Tibial nerve (tissue), 4 donors: ENCODE data around the gene ADAMTS12. TPM values are rescaled to one million over a fixed set of nuclear protein-coding genes. Genes with fewer than 3 reads are reported as not detected.

ENCODE experiments used
- DNase-seq, 2 donors: peaks; one replicate each; pipeline ENCODE4 v3.0.0-alpha.2; 2019; ENCODE audit warnings: low spot score in 2 of 2
- H3K27ac ChIP-seq, 4 donors: fragments of 200-600 bp; sonication (generic) in 3 of 4; one replicate each; pipeline ENCODE4 v1.5.1; 2017 to 2019; ENCODE audit warnings: mild to moderate bottlenecking in 1 of 4
- H3K27me3 ChIP-seq, 2 donors: fragments of 200-600 bp; sonication (generic) in 1 of 2; one replicate each; pipeline versions ENCODE4 v1.5.1 to v1.6.0; 2017 to 2019
- H3K36me3 ChIP-seq, 3 donors: fragments of 200-600 bp; sonication (generic); one replicate each; pipeline ENCODE4 v1.5.1; 2018 to 2019
- H3K4me1 ChIP-seq, 4 donors: fragments of 200-600 bp; sonication (generic) in 3 of 4; one replicate each; pipeline ENCODE4 v1.5.1; 2017 to 2019
- H3K4me3 ChIP-seq, 4 donors: fragments of 200-600 bp; sonication (generic) in 3 of 4; one replicate each; pipeline ENCODE4 v1.5.1; 2017 to 2019; ENCODE audit warnings: mild to moderate bottlenecking in 1 of 4, moderate library complexity in 1 of 4
- H3K9me3 ChIP-seq, 4 donors: fragments of 200-600 bp; sonication (generic) in 3 of 4; one replicate each; pipeline ENCODE4 v1.5.1; 2017 to 2019
- CTCF ChIP-seq, 5 experiments: fragments of 200-600 bp in 3 of 5; fragments of 450-650 bp in 2 of 5; sonication (generic) in 3 of 5; IDR thresholded peaks; one replicate each; pipeline ENCODE4 v1.5.1; 2016 to 2019; ENCODE audit warnings: antibody characterized with exemption in 5 of 5, mild to moderate bottlenecking in 3 of 5, moderate library complexity in 2 of 5
- EP300 ChIP-seq, 2 donors: sonication (generic); formaldehyde crosslinking; IDR thresholded peaks; one replicate each; pipeline ENCODE4 v1.6.1; 2017; ENCODE audit warnings: antibody characterized with exemption in 2 of 2, mild to moderate bottlenecking in 1 of 2
- POLR2A ChIP-seq, 2 donors: fragments of 450-650 bp; IDR thresholded peaks; one replicate each; pipeline ENCODE4 v1.6.1; 2017; ENCODE audit warnings: antibody characterized with exemption in 2 of 2, mild to moderate bottlenecking in 2 of 2, moderate library complexity in 2 of 2
- WGBS, 2 donors: methylation state at CpG; one replicate each; pipeline ENCODE4 v1.1.5; 2018; 5-methylcytosine and 5-hydroxymethylcytosine counted together
- total RNA-seq, 4 donors: library from RNA; depleted of rRNA; stranded (reverse); fragments of >200 nt; gene quantifications; one replicate each; pipeline ENCODE4 v1.1.0, GENCODE V29; 2016

Gene ADAMTS12
- total RNA-seq, 4 donors from 2014 or later, result 7.1 to 10.4 (median 9.7) TPM

DNA sequence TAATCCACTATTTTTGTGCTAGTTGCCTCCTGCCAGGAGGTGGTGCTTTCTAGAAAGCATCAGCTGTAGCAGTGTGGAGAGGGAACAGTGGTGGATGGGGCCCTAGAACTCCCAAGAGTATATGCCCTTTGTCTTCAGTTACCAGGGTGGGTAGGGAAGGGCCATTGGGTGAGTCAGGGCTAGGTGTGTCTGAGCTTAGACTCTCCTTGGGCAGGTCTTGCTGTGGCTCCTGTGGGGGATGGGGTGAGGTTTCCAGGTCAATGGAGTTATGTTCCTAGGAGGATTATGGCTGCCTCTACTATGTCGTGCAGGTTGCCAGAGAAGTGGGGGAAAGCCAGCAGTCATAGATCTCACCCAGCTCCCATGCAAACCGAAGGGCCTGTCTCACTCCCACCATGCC is 11.3 kb upstream of the ADAMTS12 start:
- TF ChIP-seq POLR2A (IDR thresholded peaks at IDR 0.05) (no peak), CTCF (IDR thresholded peaks at IDR 0.05) (no peak), EP300 (IDR thresholded peaks at IDR 0.05) (no peak)
- H3K9me3 ChIP-seq, result peaks cover 0 to 42% (median 4%) of the 10 kb centered on the region in 4 donors
- no peaks in the 10 kb centered on the region for H3K36me3 ChIP-seq
- H3K4me1 ChIP-seq, result no peaks in the 10 kb centered on the region
- H3K27ac ChIP-seq, result no peak overlapping the region
- no peak overlapping the region for H3K4me3 ChIP-seq
- WGBS, 2 donors, result 79 to 83% methylated on average over 2 of the region's 2 CpGs
- DNase-seq, result no peak
- H3K27me3 ChIP-seq, result no peaks in the 10 kb centered on the region

GRCh38 chr5:33901156-33901555 is 9.4 kb upstream of the ADAMTS12 start:
- Histone ChIP-seq H3K9me3 (peaks cover 0 to 26% (median 3%) of the 10 kb centered on the region in 4 donors), H3K36me3 (no peaks in the 10 kb centered on the region), H3K4me3 (no peak overlapping the region), H3K27me3 (no peaks in the 10 kb centered on the region), H3K27ac (no peak overlapping the region), H3K4me1 (no peaks in the 10 kb centered on the region)
- WGBS, 2 donors, result 41 to 49% methylated on average over 1 of the region's 1 CpG
- no peak for DNase-seq
- TF ChIP-seq POLR2A (IDR thresholded peaks at IDR 0.05), result no peak
- TF ChIP-seq EP300 (IDR thresholded peaks at IDR 0.05), result no peak

- H3K4me3 ChIP-seq, result no peak overlapping the region
- no peak overlapping the region for H3K27ac ChIP-seq
- no peaks in the 10 kb centered on the region for H3K9me3 ChIP-seq
- H3K27me3 ChIP-seq, result no peaks in the 10 kb centered on the region
- TF ChIP-seq EP300 (IDR thresholded peaks at IDR 0.05) (no peak), POLR2A (IDR thresholded peaks at IDR 0.05) (no peak), CTCF (IDR thresholded peaks at IDR 0.05) (no peak)
- DNase-seq, result no peak
- WGBS, 2 donors, result 90 to 92% methylated on average over 1 of the region's 1 CpG
- no peaks in the 10 kb centered on the region for H3K36me3 ChIP-seq
- peaks cover 0 to 34% (median 13%) of the 10 kb centered on the region in 4 donors for H3K4me1 ChIP-seq
These were observed 2.8 kb upstream of the ADAMTS12 start for GRCh38 chr5:33894566-33894965.

DNA sequence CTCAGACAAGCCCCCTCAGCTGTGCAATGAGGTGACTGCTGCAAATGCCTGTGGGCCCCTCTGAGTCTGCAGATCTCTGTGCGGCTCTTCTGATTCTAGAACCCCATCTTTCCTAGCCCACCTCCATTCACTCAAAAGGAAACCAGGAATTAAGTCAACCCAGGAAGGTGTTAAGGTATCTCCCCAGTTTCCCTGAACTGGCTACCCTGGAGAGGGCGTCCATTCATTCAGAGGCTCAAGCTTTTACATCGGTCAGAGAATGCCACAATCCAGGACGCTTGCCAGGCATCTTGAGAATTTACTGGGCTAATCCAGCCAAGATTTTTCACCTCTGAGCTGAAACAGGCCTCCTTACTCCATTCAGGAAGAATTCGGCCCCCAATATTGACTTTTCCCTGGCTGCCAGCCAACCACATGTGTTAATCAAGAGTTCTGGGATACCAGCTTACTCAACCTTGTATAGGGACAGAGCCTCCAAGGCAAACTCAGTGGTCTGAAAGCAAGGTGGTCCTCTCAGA is 889 bp upstream of the ADAMTS12 start:
- TF ChIP-seq POLR2A (IDR thresholded peaks at IDR 0.05) (no peak), CTCF (IDR thresholded peaks at IDR 0.05) (no peak), EP300 (IDR thresholded peaks at IDR 0.05) (no peak)
- Histone ChIP-seq H3K9me3 (no peaks in the 10 kb centered on the region), H3K4me3 (peak overlapping the region in 3 of 4 donors; percentile 27 to 60 (median 35)), H3K4me1 (peaks cover 0 to 34% (median 14%) of the 10 kb centered on the region in 4 donors), H3K27ac (peak overlapping the region in 3 of 4 donors; percentile 23 to 60 (median 37)), H3K27me3 (no peaks in the 10 kb centered on the region), H3K36me3 (no peaks in the 10 kb centered on the region)
- DNase-seq, result peak in 1 of 2 donors; percentile 41
- WGBS, 2 donors, result 20 to 26% methylated on average over 5 of the region's 5 CpGs

- H3K4me3 ChIP-seq, result peak overlapping the region; percentile 27 to 60 (median 40)
- H3K36me3 ChIP-seq, result no peaks in the 10 kb centered on the region
- no peak for TF ChIP-seq EP300 (IDR thresholded peaks at IDR 0.05)
- TF ChIP-seq POLR2A (IDR thresholded peaks at IDR 0.05), result no peak
- H3K27ac ChIP-seq, result peak overlapping the region in 1 of 4 donors; percentile 8
- no peaks in the 10 kb centered on the region for H3K27me3 ChIP-seq
- no peak for DNase-seq
- 6 to 13% methylated on average over 6 of the region's 6 CpGs for WGBS, 2 donors
- H3K9me3 ChIP-seq, result no peaks in the 10 kb centered on the region
- peaks cover 0 to 34% (median 14%) of the 10 kb centered on the region in 4 donors for H3K4me1 ChIP-seq
These were observed 373 bp downstream of the ADAMTS12 start for GRCh38 chr5:33891446-33891787.

DNA sequence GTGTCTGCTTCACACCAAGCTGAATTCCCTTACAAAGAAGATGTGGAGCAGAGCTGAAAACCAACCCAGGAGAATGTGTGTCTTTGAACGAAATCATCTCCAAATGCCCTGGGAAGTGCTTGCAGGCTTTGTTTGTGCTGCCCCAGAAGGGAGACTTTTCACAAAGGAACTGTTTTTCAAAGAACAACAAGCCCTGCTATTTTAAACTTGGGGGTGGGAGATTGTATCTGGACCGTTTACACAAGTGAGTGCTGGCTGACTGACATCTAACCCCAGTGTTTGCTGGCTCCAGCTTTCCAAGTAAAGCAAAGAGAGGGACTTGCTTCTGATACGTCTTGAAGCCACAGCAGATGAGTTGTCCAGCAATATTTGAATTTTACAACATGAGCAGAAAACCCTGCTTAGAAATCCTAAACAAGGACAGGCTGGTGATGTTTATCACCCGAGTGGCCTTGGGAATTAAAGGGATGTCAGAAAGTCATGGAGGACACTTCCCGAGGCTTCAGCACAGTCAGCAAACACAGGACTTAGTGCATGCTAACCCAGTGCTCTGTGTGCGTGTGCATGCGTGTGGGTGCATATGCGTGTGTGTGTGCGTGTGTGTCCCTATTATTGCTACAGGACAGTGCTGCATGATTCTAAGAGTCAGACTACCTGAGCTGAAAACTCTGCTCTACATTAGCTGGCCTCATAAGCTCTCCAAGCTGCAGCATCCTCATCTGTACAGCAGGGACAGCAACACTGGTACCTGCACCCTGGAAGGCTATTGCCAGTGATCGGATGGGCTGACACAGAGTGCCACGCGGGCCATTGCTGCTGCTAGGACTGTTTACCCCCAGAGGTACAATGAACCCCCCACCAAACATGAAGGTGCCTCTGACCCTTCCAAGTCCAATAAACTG is 1.4 kb downstream of the ADAMTS12 start:
- 24 to 32% methylated on average over 10 to 12 of the region's 12 CpGs for WGBS, 2 donors
- Histone ChIP-seq H3K4me3 (peak overlapping the region in 1 of 4 donors; percentile 60), H3K4me1 (peaks cover 0 to 34% (median 14%) of the 10 kb centered on the region in 4 donors), H3K27me3 (no peaks in the 10 kb centered on the region), H3K9me3 (no peaks in the 10 kb centered on the region), H3K36me3 (no peaks in the 10 kb centered on the region), H3K27ac (no peak overlapping the region)
- DNase-seq, result no peak
- TF ChIP-seq EP300 (IDR thresholded peaks at IDR 0.05) (no peak), CTCF (IDR thresholded peaks at IDR 0.05) (no peak), POLR2A (IDR thresholded peaks at IDR 0.05) (no peak)
